Lower leg skin (tissue), 3 donors: ENCODE measurements around the gene RTN3.

Source experiments
- POLR2A ChIP-seq, 2 donors: fragments of 450-650 bp; IDR thresholded peaks; one replicate each; pipeline ENCODE4 v1.6.1; 2016 to 2017; ENCODE audit warnings: antibody characterized with exemption in 2 of 2, mild to moderate bottlenecking in 1 of 2, moderate library complexity in 1 of 2
- TF ChIP-seq, protein P1 (sequence below), 3 donors: fragments of 450-650 bp; IDR thresholded peaks; one replicate each; pipeline ENCODE4 v1.5.1; 2016; ENCODE audit warnings: antibody characterized with exemption in 3 of 3, mild to moderate bottlenecking in 3 of 3, moderate library complexity in 2 of 3

DNA sequence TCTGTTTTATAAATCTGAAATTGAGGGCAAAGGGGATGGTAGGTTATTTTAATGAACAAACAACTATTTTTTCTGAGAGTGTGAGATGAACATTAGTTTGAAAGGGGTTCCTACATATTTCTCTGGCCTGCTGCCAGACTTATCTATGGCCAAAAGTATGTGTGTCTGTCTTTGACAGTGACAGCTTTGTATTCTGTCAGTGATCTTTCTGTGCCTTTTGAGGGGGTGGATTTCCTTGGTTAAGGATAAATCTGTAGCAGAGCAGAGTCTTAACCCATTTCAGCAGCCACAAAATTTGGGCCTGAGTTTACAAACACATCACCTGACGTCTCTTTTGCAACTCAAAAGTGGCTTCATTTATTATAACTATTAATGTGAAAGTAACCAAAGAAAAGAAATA is 56.4 kb downstream of the RTN3 start:
- TF ChIP-seq, protein P1, sequence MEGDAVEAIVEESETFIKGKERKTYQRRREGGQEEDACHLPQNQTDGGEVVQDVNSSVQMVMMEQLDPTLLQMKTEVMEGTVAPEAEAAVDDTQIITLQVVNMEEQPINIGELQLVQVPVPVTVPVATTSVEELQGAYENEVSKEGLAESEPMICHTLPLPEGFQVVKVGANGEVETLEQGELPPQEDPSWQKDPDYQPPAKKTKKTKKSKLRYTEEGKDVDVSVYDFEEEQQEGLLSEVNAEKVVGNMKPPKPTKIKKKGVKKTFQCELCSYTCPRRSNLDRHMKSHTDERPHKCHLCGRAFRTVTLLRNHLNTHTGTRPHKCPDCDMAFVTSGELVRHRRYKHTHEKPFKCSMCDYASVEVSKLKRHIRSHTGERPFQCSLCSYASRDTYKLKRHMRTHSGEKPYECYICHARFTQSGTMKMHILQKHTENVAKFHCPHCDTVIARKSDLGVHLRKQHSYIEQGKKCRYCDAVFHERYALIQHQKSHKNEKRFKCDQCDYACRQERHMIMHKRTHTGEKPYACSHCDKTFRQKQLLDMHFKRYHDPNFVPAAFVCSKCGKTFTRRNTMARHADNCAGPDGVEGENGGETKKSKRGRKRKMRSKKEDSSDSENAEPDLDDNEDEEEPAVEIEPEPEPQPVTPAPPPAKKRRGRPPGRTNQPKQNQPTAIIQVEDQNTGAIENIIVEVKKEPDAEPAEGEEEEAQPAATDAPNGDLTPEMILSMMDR (IDR thresholded peaks at IDR 0.05), result no peak
- TF ChIP-seq POLR2A (IDR thresholded peaks at IDR 0.05), result no peak
